ENCODE data around the gene ZFAND2B.

DNA sequence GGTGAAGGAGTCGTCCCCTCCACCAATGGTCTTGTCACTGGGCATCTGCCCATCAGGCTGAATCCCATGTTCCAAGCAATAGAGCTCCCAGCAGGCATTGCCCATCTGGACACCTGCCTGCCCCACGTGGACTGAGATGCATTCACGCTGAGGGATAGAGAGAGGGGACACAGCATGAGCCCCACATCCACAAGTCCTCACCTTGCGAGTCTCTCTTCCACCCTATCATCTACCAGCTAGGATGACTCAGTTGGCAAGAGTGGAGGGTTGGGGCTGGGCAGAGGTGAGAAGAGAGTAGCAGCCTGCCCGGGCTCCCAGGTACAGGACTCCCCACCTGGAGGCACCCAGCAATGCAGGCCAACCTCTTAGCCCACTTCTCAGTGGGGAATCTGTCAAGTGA is 45.5 kb downstream of the ZFAND2B start:
- TF ChIP-seq POLR2A (IDR thresholded peaks at IDR 0.05; ENCODE audit: low read depth, low read length) (no peak; the same call in 1 of the 2 replicates), POLR2AphosphoS5 (IDR thresholded peaks at IDR 0.05; ENCODE audit: low read depth, low read length) (no peak), TAF1 (IDR thresholded peaks at IDR 0.05; ENCODE audit: borderline replicate concordance, low read depth, low read length) (no peak)
